ENCODE results near the gene CAMTA1.

DNA sequence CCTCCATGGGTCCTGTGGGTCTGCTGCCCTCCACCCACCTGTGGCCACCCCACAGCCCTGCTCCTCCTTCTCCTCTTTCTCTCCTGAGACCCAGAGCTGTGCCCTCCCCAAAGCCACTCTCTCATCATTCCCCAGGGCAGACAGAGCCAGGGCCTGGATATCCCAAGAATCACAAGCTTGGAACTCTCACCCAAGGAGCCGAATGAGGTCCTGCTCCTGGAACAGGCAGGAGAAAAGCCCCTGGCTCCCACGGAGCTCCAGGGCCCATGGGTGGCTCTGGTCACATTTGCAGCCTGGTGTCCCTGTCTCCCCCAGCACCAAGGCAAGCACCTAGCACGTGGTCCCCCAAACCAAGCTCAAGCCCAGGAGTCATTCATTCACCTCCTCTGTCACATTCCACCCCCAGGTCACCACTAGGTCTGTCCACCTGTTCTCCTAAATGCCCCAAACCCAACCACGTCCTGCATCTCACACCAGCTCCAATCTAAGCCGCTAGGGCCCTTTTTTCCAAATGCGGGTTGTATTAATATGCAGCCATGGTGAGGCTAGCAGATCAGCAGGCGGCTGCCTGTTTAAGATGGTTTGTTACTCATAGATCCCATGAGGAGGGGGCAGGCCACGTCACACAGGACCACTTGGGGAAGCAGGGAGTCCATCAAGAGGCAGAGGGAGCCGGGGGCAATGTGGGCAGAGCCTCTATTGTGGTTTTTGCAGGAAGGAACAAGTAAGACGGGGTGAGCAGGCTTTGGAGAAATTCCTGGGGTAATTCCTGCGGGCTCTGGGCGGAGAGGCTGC lies 770.3 kb downstream of the CAMTA1 start:
- TF ChIP-seq, protein P1, sequence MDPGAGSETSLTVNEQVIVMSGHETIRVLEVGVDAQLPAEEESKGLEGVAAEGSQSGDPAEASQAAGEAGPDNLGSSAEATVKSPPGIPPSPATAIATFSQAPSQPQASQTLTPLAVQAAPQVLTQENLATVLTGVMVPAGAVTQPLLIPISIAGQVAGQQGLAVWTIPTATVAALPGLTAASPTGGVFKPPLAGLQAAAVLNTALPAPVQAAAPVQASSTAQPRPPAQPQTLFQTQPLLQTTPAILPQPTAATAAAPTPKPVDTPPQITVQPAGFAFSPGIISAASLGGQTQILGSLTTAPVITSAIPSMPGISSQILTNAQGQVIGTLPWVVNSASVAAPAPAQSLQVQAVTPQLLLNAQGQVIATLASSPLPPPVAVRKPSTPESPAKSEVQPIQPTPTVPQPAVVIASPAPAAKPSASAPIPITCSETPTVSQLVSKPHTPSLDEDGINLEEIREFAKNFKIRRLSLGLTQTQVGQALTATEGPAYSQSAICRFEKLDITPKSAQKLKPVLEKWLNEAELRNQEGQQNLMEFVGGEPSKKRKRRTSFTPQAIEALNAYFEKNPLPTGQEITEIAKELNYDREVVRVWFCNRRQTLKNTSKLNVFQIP (CRISPR knock-in tag; IDR thresholded peaks at IDR 0.05; ENCODE audit: borderline replicate concordance, low read depth), result no peak
- no peak for TF ChIP-seq SNAI2 (CRISPR knock-in tag; IDR thresholded peaks at IDR 0.05)
- TF ChIP-seq ZC3H10 (CRISPR knock-in tag; IDR thresholded peaks at IDR 0.05), result no peak
- no peak for TF ChIP-seq ZNF70 (CRISPR knock-in tag; IDR thresholded peaks at IDR 0.05)
- no peak for TF ChIP-seq CSDC2 (CRISPR knock-in tag; IDR thresholded peaks at IDR 0.05)
- TF ChIP-seq ZNF565 (CRISPR knock-in tag; conservative IDR thresholded peaks at IDR 0.05; ENCODE audit: low read depth), result no peak
- TF ChIP-seq, protein P2, sequence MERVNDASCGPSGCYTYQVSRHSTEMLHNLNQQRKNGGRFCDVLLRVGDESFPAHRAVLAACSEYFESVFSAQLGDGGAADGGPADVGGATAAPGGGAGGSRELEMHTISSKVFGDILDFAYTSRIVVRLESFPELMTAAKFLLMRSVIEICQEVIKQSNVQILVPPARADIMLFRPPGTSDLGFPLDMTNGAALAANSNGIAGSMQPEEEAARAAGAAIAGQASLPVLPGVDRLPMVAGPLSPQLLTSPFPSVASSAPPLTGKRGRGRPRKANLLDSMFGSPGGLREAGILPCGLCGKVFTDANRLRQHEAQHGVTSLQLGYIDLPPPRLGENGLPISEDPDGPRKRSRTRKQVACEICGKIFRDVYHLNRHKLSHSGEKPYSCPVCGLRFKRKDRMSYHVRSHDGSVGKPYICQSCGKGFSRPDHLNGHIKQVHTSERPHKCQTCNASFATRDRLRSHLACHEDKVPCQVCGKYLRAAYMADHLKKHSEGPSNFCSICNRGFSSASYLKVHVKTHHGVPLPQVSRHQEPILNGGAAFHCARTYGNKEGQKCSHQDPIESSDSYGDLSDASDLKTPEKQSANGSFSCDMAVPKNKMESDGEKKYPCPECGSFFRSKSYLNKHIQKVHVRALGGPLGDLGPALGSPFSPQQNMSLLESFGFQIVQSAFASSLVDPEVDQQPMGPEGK (CRISPR knock-in tag; IDR thresholded peaks at IDR 0.05; ENCODE audit: borderline replicate concordance), result no peak
